ENCODE results near the gene DLG1.
"Not testable (repeated sequence)": the region's sequence is repeated elsewhere in the genome, so short reads cannot be mapped to it uniquely, and the experiment has no call there.

The DLG1 gene

GRCh38 chr3:197083486-197083885, 214.9 kb downstream of the DLG1 start:
- DNase-seq = no peak

GRCh38 chr3:197082871-197083270, 215.5 kb downstream of the DLG1 start:
- no peak for DNase-seq

DNA sequence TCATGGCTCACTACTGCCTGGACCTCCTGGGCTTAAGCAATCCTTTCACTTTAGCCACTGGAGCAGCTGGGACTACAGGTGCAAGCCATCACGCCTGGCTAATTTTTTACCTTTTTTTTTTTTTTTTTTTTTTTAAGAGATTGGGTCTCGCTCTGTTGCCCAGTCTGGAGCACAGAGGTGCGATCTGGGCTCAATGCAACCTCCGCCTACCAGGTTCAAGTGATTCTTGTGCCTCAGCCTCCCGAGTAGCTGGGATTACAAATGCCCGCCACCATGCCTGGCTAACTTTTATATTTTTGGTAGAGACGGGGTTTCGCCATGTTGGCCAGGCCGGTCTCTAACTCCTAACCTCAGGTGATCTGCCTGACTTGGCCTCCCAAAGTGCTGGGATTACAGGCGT, 218.1 kb downstream of the DLG1 start:
- DNase-seq = no peak

DNA sequence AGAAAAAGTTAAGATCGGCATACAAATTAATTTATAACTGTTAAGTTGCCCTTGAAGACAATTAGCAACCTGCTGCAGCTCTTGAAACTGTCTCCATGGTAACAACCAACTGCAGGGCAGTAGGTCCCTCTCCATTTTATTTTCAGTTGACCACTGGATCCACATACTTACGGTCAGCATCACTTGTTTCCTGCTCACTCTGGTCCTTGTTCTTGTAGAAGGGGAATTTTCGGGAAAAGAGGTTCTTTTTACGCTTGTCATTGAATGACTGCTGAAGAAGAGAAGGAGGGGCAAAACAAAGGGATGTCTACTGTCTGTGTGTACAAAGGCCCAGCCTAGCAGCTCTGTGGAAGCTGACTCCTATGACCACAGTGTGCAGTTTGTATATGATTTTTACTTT, 222.0 kb downstream of the DLG1 start:
- DNase-seq = no peak

- no peak for DNase-seq
Observed at GRCh38 chr3:197068077-197068476, 230.3 kb downstream of the DLG1 start.

DNA sequence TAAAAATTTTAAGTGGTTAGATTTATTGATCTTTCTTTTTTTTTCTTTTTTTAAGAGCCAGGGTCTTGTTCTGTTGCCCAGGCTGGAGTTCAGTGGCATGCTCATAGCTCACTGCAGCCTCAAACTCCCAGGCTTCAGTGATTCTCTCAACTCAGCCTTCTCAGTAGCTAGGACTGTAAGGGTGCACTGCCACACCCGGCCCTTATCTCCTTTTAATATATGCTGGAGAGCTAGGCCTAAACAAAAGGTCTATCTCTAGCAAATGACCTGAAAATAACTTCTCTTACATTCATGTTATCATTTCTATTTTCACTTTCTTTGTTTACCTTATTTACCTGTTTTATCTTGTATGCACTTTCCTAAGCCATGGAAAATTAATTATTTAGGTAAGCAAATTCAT, 233.6 kb downstream of the DLG1 start:
- no peak for DNase-seq

GRCh38 chr3:197062446-197062845, 236.0 kb downstream of the DLG1 start:
- no peak for DNase-seq

DNA sequence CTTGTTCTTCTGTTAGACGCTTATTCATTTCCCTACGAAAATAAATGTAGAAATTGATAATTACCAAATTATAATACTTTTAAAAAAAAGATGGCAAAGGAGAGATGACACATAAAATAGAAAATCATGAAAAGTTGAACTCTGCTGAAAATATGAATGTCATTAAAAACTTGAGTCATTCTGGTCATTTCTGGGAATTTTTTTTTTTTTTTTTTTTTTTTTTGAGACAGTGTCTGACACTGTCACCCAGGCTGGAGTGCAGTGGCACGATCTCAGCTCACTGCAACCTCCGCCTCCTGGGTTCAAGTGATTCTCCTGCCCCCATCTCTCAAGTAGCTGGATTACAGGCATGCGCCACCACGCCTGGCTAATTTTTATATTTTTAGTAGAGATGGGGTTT, 246.8 kb downstream of the DLG1 start:
- DNase-seq = not testable (repeated sequence)

DNA sequence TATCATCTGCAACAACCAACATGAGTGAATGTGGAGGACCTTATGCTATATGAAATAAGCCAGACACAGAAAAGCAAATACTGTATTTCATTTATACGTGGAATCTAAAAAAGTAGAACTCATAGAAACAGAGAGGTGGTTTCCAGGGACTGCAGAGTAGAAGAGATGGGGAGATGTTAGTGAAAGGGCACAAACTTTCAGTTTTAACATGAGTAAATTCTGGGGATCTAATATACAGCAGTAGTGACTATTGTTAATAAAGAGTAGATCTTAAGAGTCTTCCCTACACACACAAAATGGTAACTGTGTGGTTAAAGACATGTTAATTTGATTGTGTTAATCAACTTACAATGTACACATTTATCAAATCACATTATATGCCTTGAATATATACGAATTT, 247.9 kb downstream of the DLG1 start:
- no peak for DNase-seq

GRCh38 chr3:197042539-197042938, 255.9 kb downstream of the DLG1 start:
- DNase-seq = no peak

DNA sequence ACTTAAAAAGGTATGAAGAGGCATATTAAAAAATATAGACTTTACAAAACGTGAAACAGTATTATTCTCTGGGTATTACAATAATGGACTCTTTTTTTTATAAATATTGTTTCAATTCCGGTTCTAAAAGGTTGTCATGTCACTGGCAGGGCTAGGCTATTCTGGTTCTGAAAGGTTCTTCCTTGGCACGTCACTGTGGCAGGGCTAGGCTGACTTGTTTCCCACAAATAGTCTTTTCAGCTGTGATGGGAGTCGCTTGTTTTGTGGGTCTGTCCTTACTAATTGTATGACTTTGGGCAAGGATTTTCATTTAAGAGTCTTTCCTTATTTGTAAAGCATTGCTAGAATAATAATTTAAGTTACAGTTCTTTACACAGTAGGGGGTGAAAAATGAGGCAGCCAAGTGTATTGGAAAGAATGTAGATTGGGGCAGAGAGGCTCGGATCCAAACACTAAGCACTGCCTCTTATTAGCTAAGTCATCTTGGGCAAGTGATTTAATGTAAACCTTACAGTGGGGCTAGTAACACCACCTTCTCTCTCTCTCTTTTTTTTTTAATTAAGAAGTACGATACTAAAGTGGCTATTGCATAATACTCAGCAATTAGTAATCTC, 256.4 kb downstream of the DLG1 start:
- no peak for DNase-seq

- no peak for DNase-seq
Observed at GRCh38 chr3:197040658-197041057, 257.8 kb downstream of the DLG1 start.

DNA sequence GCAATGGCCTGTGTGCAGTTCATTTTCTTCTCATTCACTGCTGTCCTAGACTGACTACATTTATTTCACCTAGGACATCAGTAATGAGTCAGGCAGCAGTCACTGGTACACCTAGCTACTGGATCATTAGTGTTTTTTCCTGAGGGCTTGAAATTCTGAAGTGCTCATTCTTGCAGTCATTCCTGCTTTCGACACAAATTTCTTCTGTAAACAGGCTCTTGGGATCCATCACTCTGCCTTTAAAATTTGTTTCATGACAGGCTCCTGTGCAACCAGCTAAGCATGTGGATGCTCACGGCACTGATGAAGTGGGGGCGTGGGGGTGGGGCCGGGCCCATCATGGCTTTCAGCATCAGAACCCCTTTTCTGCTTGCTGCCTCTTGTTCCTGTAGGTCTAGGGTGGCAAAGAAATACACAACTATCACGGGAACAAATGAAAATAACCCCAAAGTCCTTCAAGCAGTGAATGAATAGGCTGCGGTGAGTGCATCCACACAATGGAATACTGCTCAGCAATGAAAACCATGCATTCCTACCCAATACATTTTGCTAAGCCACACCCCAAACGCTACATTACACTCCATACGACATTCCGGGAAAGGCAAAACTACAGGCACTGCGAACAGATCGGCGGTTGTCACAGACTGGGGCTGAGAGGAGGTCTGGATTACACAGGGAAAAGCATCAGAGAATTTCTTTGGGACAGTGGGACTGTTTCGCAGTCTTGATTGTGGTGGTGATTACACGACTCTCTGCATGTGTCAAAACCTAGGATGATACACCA, 259.5 kb downstream of the DLG1 start:
- no peak for DNase-seq

- no peak for DNase-seq
Observed at GRCh38 chr3:197035577-197035976, 262.8 kb downstream of the DLG1 start.

GRCh38 chr3:197034778-197035177, 263.6 kb downstream of the DLG1 start:
- not testable (repeated sequence) for DNase-seq

GRCh38 chr3:197033764-197034163, 264.6 kb downstream of the DLG1 start:
- DNase-seq = not testable (repeated sequence)

GRCh38 chr3:197031315-197032285, 266.8 kb downstream of the DLG1 start:
- no peak for DNase-seq

DNA sequence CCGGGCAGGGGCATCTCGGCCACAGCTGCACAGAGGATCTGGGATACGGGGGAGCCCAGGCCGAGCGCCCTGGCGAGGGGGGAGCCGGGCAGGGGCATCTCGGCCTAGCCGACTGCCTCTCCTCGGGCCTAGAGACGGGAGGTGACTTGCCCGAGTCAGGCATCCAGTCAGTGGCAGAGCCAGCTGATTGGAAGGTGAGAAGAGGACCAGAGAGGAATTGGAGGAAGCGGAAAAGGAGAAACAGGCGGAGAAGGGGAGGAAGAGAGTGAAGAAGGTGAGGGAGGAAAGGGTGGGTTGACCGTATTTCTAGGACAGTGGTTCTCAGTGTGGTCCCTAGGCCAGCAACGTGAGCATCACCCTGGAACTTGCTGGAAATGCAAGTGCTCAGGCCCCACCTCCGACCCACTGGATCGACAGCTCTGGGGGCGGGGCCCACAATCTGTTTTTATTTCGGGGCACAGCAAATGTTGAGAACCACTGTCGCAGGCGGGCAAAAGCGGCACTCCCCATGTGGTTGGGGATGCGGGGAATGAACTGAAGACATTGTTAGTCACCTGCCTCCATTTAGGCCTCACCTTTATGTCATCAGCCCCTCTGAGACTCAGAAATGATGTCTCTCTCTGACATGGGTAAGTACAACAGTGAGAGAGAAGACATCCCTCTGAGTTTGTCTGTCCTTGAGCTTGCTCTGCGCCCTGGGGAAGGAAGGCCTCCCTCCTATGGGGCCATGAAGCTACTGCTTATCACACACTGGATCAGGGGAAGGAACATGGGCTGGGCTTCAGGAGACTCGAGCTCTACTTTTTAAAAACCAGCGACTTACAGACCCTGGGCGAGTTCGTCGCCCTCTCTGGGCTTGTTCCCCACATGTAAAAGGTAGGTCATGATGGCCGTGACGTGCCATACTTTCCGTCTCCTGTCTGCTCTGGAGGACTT, 267.8 kb downstream of the DLG1 start:
- no peak for DNase-seq

DNA sequence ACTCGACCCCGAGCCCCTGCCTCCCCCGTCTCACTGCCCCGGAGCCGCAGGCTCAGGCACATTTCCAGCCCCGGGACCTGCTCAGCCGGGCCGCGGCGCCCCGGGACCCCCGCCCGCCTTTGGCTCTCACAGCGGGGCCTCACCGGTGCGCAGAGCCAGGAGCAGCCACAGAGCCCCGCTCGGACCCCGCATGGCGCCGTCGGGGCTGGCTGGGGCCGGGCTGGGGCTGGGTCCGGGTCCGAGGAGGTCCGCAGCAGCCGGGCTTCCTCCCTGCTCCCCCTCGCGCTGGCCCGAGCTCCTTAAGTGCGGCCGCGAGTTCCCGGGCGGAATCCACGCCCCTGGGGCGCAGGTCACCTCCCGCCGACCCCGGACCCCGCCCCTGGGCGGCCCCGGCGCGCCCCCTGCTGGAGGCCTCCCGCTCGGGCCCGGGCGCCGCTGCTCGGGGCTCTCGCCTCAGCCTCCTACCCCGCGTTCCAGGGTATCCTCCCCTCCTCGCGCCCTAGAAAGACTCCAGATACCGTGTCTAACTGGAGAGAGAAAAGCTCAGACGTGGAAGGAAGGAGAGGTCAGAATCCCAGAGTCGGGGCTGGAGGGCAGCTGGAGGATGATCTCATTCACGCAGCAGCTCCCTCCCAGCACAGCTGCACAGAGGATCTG, 268.8 kb downstream of the DLG1 start, which contains the start of gene MELTF:
Gene MELTF (minus strand): TSS at position 307 of the 657 bp plus-strand sequence. CDS start 115 bp downstream, at position 192.
- peak; percentile 59 for DNase-seq

GRCh38 chr3:197028728-197029510, 269.5 kb downstream of the DLG1 start:
- no peak for DNase-seq
